Inflammatory macrophage treated with lipopolysaccharide for 4 hours (primary cell): ENCODE measurements around the gene SURF6.
"Not testable (repeated sequence)": the region's sequence is repeated elsewhere in the genome, so short reads cannot be mapped to it uniquely, and the experiment has no call there.

Experiments
- DNase-seq: peaks from one replicate; pipeline ENCODE4 v3.0.0-alpha.2; 2020

SURF6 gene

GRCh38 chr9:133322701-133323100 is 13.3 kb downstream of the SURF6 start:
- DNase-seq = no peak

GRCh38 chr9:133321411-133321935 is 14.5 kb downstream of the SURF6 start:
- no peak for DNase-seq

- DNase-seq = no peak
Measured at GRCh38 chr9:133320421-133320881, 15.5 kb downstream of the SURF6 start.

GRCh38 chr9:133317551-133317950 is 18.4 kb downstream of the SURF6 start:
- DNase-seq = not testable (repeated sequence)

GRCh38 chr9:133315997-133316396 is 20.0 kb downstream of the SURF6 start:
- DNase-seq = no peak

- no peak for DNase-seq
Measured at GRCh38 chr9:133309608-133310007, 26.4 kb downstream of the SURF6 start.

- DNase-seq = no peak
Measured at GRCh38 chr9:133307301-133307700, 28.7 kb downstream of the SURF6 start.

GRCh38 chr9:133306242-133307204 is 29.5 kb downstream of the SURF6 start:
- no peak for DNase-seq

- no peak for DNase-seq
Measured at GRCh38 chr9:133305731-133306130, 30.3 kb downstream of the SURF6 start.

- DNase-seq = no peak
Measured at GRCh38 chr9:133304477-133305377, 31.3 kb downstream of the SURF6 start.

GRCh38 chr9:133304158-133304470 is 31.9 kb downstream of the SURF6 start:
- no peak for DNase-seq

- no peak for DNase-seq
Measured at GRCh38 chr9:133303266-133304157, 32.5 kb downstream of the SURF6 start.

GRCh38 chr9:133301253-133302230 is 34.4 kb downstream of the SURF6 start:
- no peak for DNase-seq

GRCh38 chr9:133299996-133300395 is 36.0 kb downstream of the SURF6 start:
- not testable (repeated sequence) for DNase-seq

- DNase-seq = no peak
Measured at GRCh38 chr9:133294257-133294656, 41.7 kb downstream of the SURF6 start.

GRCh38 chr9:133290751-133291302 is 45.2 kb downstream of the SURF6 start:
- DNase-seq = no peak

- DNase-seq = no peak
Measured at GRCh38 chr9:133286523-133286922, 49.5 kb downstream of the SURF6 start.

- no peak for DNase-seq
Measured at GRCh38 chr9:133285252-133285775, 50.7 kb downstream of the SURF6 start.

GRCh38 chr9:133284362-133284761 is 51.6 kb downstream of the SURF6 start:
- DNase-seq = no peak

GRCh38 chr9:133283255-133284032 is 52.5 kb downstream of the SURF6 start:
- not testable (repeated sequence) for DNase-seq
